MM.1S (cell line): Measurements from ENCODE around the gene KIF16B.
"Not testable (repeated sequence)": the region's sequence is repeated elsewhere in the genome, so short reads cannot be mapped to it uniquely, and the experiment has no call there.

Experiments used
- DNase-seq: peaks from one replicate; pipeline ENCODE4 v3.0.0-alpha.2; 2015
- H2AFZ ChIP-seq: fragments of 300-600 bp; sonication (generic); 2 replicates; pipeline ENCODE4 v1.6.0; 2016; ENCODE audit warnings: antibody characterized with exemption, low read length
- H3F3A ChIP-seq: fragments of 300-600 bp; sonication (generic); 2 replicates; pipeline ENCODE4 v1.6.1; 2016; ENCODE audit warnings: mild to moderate bottlenecking, antibody characterized with exemption, low read length, moderate library complexity, mixed read lengths; ENCODE audit not compliant: insufficient read depth
- H3K27ac ChIP-seq: fragments of 300-600 bp; sonication (generic); 2 replicates; pipeline ENCODE4 v1.5.1; 2016; ENCODE audit warnings: mild to moderate bottlenecking, low read length
- H3K27me3 ChIP-seq: fragments of 300-600 bp; sonication (generic); replicated peaks from 2 replicates; pipeline ENCODE4 v1.6.0; 2016; ENCODE audit warnings: low read length; ENCODE audit not compliant: insufficient read depth
- H3K36me3 ChIP-seq: fragments of 300-600 bp; sonication (generic); replicated peaks from 2 replicates; pipeline ENCODE4 v1.6.1; 2016; ENCODE audit warnings: mild to moderate bottlenecking, low read length, mixed read lengths; ENCODE audit not compliant: insufficient read depth
- H3K4me1 ChIP-seq: fragments of 300-600 bp; sonication (generic); 2 replicates; pipeline ENCODE4 v1.6.1; 2016; ENCODE audit warnings: low read length, mixed read lengths
- H3K4me2 ChIP-seq: fragments of 300-600 bp; sonication (generic); 2 replicates; pipeline ENCODE4 v1.6.0; 2016; ENCODE audit warnings: low read depth, low read length
- H3K4me3 ChIP-seq: fragments of 300-600 bp; sonication (generic); 2 replicates; pipeline ENCODE4 v1.5.1; 2016; ENCODE audit warnings: low read length, mixed read lengths
- H3K79me2 ChIP-seq: fragments of 300-600 bp; sonication (generic); 2 replicates; pipeline ENCODE4 v1.6.1; 2016; ENCODE audit warnings: mixed run types, low read length, mixed read lengths
- H3K9ac ChIP-seq: fragments of 300-600 bp; sonication (generic); 2 replicates; pipeline ENCODE4 v1.6.1; 2016; ENCODE audit warnings: low read length, mixed read lengths
- H3K9me2 ChIP-seq: fragments of 300-600 bp; sonication (generic); replicated peaks from 2 replicates; pipeline ENCODE4 v1.6.1; 2016; ENCODE audit warnings: mild to moderate bottlenecking, low read length, mixed read lengths; ENCODE audit not compliant: insufficient read depth
- H3K9me3 ChIP-seq: fragments of 300-600 bp; sonication (generic); replicated peaks from 2 replicates; pipeline ENCODE4 v1.6.1; 2016; ENCODE audit warnings: mild to moderate bottlenecking, low read length, mixed read lengths; ENCODE audit not compliant: insufficient read depth
- H4K20me1 ChIP-seq: fragments of 300-600 bp; sonication (generic); 2 replicates; pipeline ENCODE4 v1.6.1; 2016; ENCODE audit warnings: mild to moderate bottlenecking, low read length, moderate library complexity, mixed read lengths; ENCODE audit not compliant: insufficient read depth
- EZH2 ChIP-seq: fragments of 300-600 bp; sonication (generic); optimal IDR thresholded peaks from 2 replicates; pipeline ENCODE3; 2017; ENCODE audit warnings: low read depth, mild to moderate bottlenecking, antibody characterized with exemption, low read length, mixed read lengths
- EZH2phosphoT487 ChIP-seq: fragments of 300-600 bp; sonication (generic); IDR thresholded peaks from 2 replicates; pipeline ENCODE4 v1.6.1; 2018; ENCODE audit warnings: antibody characterized with exemption, low read length
- TF ChIP-seq, protein P1 (sequence below): fragments of 300-600 bp; sonication (generic); IDR thresholded peaks from 2 replicates; pipeline ENCODE4 v1.5.1; 2016; ENCODE audit warnings: antibody characterized with exemption, low read length, mixed read lengths

The KIF16B gene

DNA sequence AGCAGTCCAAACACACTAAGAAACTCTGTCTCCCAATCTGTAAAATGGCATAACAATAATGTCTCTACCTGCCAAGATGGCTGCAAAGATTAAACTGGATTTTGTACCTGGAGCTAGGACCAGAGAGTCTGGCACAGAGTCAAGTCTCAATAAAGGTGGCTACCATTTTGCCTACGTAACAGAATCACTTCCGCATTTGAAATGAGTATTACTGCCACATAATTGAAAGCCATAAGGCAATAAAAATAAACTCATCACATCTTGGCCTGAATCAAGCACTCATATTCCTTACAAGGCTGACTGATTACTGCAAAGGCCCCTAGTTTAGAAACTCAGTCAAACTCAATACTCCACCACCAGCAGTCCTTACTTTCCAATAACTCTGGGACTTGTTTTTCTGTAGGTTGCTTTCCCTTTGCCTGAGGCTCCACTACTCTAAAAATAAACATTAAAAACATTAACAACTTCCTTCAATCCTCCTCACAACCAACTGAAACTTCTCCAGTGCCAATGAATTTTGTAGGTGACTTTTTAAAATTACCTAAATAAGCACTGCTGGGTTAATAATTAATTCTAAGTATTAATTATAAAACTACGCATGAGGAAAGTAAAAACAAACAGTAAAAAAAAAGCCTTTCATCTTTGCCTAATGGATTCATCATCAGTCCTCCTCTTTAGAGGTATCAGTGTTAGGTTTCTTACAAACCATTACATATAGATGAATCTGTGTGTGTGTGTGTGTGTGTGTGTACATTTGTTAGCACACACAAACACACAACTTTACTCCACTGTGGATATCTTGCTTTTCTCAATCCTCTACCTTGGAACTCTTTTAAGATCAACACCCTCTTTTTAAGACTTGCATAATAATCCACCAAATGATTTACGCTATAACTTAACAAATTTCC, 3.7 kb downstream of the KIF16B start:
- no peak overlapping the region for H3K4me3 ChIP-seq
- no peaks in the 10 kb centered on the region for H3K9me2 ChIP-seq
- H3K36me3 ChIP-seq: no peaks in the 10 kb centered on the region
- H3K9me3 ChIP-seq: no peaks in the 10 kb centered on the region
- no peak overlapping the region for H3K9ac ChIP-seq
- no peak for TF ChIP-seq EZH2
- no peak overlapping the region for H2AFZ ChIP-seq
- H3F3A ChIP-seq: no peaks in the 10 kb centered on the region; the same call in 1 of the 2 replicates
- H3K27me3 ChIP-seq: no peaks in the 10 kb centered on the region
- H3K4me2 ChIP-seq: no peak overlapping the region
- no peak overlapping the region for H3K27ac ChIP-seq
- H3K4me1 ChIP-seq: no peaks in the 10 kb centered on the region
- H4K20me1 ChIP-seq: no peaks in the 10 kb centered on the region
- no peak for DNase-seq
- no peaks in the 10 kb centered on the region for H3K79me2 ChIP-seq

DNA sequence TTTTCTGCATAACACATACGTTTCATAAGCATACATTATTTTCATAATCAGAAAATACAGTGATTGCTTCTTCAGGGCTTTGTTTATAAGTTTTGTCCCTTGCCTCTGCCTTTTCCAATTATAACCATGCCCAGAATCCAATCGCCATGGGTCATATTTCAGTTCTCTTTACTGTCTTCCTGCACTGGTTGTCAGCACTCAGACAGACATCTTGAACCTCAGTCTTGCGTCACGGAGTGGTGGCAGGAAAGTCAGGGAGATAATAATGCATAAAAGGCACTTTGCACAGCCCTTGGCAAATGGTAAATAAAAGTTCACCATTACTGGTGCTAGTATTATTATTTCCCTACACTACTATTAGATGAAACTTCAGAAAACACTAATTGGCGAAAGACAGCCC, 7.2 kb downstream of the KIF16B start:
- no peak overlapping the region for H2AFZ ChIP-seq
- H3K79me2 ChIP-seq: no peaks in the 10 kb centered on the region
- no peaks in the 10 kb centered on the region for H3F3A ChIP-seq
- H3K4me1 ChIP-seq: no peaks in the 10 kb centered on the region
- H3K9me2 ChIP-seq: no peaks in the 10 kb centered on the region
- H3K9ac ChIP-seq: no peak overlapping the region
- DNase-seq: no peak
- H3K36me3 ChIP-seq: no peaks in the 10 kb centered on the region
- no peaks in the 10 kb centered on the region for H4K20me1 ChIP-seq
- TF ChIP-seq, protein P1, sequence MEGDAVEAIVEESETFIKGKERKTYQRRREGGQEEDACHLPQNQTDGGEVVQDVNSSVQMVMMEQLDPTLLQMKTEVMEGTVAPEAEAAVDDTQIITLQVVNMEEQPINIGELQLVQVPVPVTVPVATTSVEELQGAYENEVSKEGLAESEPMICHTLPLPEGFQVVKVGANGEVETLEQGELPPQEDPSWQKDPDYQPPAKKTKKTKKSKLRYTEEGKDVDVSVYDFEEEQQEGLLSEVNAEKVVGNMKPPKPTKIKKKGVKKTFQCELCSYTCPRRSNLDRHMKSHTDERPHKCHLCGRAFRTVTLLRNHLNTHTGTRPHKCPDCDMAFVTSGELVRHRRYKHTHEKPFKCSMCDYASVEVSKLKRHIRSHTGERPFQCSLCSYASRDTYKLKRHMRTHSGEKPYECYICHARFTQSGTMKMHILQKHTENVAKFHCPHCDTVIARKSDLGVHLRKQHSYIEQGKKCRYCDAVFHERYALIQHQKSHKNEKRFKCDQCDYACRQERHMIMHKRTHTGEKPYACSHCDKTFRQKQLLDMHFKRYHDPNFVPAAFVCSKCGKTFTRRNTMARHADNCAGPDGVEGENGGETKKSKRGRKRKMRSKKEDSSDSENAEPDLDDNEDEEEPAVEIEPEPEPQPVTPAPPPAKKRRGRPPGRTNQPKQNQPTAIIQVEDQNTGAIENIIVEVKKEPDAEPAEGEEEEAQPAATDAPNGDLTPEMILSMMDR: no peak
- TF ChIP-seq EZH2phosphoT487: no peak
- TF ChIP-seq EZH2: no peak
- no peak overlapping the region for H3K4me3 ChIP-seq
- no peak overlapping the region for H3K4me2 ChIP-seq
- no peaks in the 10 kb centered on the region for H3K27me3 ChIP-seq
- no peak overlapping the region for H3K27ac ChIP-seq
- H3K9me3 ChIP-seq: no peaks in the 10 kb centered on the region

DNA sequence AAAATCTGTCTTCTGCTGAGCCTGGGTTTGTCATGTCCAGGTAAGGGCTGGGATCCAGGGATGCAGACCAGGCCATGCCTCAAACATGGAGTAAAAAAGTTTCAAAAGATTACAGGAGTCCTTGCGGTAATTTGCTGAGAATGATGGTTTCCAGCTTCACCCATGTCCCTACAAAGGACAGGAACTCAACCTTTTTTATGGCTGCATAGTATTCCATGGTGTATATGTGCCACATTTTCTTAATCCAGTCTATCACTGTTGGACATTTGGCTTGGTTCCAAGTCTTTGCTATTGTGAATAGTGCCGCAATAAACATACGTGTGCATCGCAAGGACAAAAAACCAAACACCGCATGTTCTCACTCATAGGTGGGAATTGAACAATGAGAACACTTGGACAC, 9.2 kb downstream of the KIF16B start:
- H3K27me3 ChIP-seq, DNase-seq, H3K27ac ChIP-seq, H2AFZ ChIP-seq, H3K9me3 ChIP-seq, H3F3A ChIP-seq, H3K4me2 ChIP-seq, H3K9ac ChIP-seq, H3K9me2 ChIP-seq, H4K20me1 ChIP-seq, H3K36me3 ChIP-seq, H3K4me3 ChIP-seq, H3K4me1 ChIP-seq, H3K79me2 ChIP-seq: not testable (repeated sequence)

DNA sequence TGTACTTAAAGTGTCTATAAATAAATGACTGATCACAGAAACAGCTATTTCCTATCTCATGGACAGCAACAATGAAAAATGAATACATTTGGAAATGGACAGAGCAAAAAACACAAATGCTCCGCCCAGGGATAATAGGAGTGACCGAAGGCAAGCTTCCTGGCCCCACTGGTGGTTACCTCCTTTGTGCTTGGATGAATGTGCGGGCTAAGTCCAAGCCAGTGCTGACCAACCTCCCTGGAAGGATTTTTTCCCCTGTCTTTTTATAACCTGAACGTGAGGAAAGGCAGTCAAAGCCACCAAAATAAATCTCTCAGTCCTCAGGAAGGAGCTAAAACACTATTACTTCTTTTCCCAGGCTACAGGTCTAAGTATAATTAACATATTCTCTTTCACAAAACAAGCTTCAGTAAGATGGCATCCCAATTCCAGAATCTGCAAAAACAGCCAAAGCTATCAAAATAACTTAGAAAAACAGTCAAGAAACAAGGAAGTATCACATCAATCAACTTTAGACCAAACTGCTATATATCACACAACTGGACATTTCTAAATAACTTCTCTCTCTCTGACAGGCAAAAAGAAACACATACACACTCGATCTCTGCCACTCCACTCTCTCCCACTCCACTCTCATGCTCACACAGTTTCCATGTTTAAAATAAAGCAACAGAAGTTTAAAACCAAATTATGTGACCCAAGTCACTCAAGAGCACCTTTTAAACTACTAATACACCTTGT, 10.0 kb downstream of the KIF16B start:
- Histone ChIP-seq H3K4me1 (no peaks in the 10 kb centered on the region), H3K9me3 (no peaks in the 10 kb centered on the region), H2AFZ (no peak overlapping the region), H3K36me3 (no peaks in the 10 kb centered on the region), H3K4me2 (no peak overlapping the region), H3K9me2 (no peaks in the 10 kb centered on the region), H3K79me2 (no peaks in the 10 kb centered on the region), H3F3A (no peaks in the 10 kb centered on the region), H3K27me3 (no peaks in the 10 kb centered on the region), H4K20me1 (no peaks in the 10 kb centered on the region), H3K4me3 (no peak overlapping the region), H3K9ac (no peak overlapping the region), H3K27ac (no peak overlapping the region)
- DNase-seq: no peak
- TF ChIP-seq EZH2: no peak
